Measurements from ENCODE around the gene CES2.
"Not testable (repeated sequence)": the region's sequence is repeated elsewhere in the genome, so short reads cannot be mapped to it uniquely, and the experiment has no call there.

Gene CES2, protein sequence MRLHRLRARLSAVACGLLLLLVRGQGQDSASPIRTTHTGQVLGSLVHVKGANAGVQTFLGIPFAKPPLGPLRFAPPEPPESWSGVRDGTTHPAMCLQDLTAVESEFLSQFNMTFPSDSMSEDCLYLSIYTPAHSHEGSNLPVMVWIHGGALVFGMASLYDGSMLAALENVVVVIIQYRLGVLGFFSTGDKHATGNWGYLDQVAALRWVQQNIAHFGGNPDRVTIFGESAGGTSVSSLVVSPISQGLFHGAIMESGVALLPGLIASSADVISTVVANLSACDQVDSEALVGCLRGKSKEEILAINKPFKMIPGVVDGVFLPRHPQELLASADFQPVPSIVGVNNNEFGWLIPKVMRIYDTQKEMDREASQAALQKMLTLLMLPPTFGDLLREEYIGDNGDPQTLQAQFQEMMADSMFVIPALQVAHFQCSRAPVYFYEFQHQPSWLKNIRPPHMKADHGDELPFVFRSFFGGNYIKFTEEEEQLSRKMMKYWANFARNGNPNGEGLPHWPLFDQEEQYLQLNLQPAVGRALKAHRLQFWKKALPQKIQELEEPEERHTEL

DNA sequence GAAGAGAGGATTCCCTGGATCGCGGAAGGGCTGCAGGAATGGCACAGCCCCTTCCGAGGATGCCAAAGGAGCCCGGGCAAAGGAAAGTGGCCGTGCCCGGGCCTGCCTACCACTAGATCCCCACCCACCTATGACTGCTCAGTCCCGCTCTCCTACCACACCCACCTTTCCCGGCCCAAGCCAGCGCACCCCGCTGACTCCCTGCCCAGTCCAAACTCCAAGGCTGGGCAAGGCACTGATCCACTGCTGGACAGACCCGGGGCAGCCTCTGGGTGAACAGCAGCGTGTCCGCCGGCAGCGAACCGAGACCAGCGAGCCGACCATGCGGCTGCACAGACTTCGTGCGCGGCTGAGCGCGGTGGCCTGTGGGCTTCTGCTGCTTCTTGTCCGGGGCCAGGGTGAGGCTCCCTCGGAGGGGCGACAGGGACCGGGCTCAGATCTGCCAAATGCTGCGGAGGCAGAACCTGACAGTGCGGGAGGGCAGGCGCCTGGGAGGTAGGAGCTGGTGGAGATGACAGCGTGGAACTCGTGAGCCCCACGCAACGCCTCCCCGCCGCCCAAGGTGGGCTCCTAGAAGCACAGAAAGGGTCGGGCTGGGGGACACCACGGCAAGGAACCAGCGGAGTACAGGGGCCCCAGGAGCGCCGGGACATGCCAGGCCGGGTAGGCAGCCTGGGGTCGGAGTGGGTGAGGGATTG is at the start of gene CES2:
CES2 (plus strand) TSS at position 203 of the 698 bp plus-strand sequence; CDS start at position 323, 120 bp downstream.
- DNase-seq, result no peak

DNA sequence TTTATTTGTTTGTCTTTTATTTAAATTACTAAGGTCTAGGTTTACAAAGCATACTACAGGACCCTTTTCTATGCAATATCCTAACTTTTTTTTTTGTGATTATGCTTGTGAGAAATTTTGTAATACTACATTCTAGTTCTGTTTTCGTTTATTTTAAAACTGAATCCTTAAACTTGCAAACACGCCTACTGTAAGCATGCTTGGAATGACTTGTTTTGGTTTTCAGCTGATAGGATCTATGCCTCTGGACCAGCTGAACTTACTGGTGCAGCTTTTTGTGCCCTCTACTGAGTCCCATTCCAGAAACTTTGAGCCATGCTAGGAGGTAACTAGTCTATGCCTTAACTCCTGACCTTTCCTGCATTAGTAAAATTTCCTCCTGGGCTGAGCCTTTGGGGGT is 49.0 kb upstream of the CES2 start:
- no peak for DNase-seq

DNA sequence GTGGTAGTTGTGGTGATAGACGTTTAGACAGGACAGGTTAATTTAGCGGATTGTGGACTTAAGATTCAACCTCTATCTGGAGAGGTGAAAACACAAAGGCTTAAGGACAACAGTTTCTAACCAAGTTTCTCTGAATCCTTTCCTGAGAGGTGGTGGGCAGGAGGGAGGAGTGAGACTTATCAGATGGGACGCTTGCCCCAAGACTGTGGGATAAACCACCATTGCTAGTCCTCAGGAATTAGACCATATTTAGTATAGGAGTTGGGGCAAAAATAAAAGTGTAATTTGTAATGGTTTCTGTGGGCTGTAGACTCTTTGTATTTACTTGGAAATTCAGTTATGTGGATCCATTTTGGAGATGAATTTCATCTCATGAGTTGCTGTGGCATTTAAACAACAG is 48.4 kb upstream of the CES2 start:
- DNase-seq, result no peak

DNA sequence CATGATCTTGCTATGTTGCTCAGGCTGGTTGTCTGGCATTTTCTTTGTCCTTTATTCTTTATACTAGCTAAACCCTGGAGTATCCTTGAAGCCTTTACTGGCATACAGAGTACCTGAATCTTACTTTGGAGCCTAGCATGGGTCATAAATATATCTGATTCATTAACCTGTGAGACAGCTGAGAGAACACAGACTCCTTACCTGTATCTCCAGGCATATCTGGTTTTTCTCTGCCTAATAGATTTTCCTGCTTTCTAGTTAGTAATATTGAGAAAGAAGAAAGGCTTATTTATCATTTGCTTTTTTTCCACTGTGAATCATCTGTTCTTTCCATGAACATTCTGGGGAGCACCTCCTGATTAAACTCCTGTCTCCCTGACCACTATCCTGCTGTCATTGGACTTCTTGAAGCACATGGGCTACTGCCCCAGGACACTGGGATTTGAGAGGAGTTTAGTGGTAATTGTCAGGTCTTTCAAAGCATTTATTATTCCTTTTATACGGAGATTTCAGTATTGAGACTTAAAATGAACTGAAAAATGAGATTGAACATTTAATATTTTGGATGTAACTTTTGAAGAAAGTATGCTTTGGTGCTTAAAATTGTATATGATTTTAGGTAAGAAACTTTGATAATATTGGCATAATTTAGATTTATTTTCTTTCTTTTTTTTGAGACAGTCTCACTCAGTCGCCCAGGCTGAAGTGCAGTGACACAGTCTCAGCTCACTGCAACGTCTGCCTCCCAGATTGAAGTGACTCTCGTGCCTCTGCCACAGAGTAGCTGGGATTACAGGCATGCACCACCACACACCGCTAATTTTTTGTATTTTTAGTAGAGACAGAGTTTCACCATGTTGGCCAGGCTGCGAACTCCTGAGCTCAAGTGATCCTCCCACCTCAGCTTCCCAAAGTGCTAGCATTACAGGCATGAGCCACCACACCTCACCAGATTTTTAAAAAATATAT is 46.4 kb upstream of the CES2 start:
- DNase-seq, result no peak

DNA sequence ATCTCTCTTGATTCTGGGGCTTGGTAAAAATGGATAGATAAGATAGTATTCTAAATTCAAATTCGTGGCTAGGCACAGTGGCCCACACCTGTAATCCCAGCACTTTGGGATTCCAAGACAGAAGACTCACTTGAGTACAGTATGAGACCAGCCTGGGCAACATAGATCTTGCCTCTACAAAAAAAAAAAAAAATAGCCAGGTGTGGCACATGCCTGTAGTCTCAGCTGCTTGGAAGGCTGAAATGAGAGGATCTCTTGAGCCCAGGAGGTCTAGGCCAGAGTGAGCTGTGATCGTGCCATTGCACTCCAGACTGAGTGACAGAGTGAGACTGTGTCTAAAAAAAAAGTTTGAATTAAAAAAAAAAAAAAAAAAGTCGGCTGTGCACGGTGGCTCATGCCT is 45.7 kb upstream of the CES2 start:
- DNase-seq, result no peak

DNA sequence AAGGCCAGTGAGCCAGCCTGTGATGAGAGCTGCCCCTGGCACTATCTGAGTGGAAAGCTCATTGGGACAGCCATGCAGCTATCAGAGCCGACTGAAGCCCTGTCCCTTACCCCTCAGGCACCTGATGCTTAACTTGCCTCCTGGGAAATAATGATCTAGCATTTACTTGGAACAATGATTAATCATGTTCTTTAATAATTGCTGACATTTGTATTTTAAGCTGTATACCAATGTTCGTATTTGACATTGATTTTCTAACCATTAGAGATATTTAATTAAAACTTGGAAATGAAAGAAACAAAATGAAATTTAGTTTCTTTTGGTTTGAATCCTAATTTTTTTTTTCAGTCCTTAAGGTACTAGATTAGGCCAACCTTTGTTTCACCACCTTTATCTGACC is 44.5 kb upstream of the CES2 start:
- no peak for DNase-seq

DNA sequence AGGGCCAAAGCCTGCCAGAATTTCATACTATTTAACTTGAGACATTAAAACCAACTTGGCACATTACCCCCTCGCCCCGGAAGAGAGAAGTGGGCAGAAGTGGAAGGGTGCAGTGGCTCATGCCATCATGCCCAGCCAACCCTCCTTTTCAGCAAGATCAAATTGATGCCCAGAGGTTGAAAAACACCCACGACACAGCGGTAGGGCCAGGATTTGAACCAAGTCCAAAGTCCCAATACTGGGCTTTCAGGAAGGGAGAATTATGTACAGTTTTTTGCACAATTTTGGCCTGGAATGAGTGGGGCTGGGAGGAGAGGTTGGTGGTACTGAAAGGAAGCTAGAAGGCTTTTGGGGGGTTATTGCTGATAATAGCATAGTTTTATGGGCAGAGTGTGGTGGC is 44.0 kb upstream of the CES2 start:
- no peak for DNase-seq

DNA sequence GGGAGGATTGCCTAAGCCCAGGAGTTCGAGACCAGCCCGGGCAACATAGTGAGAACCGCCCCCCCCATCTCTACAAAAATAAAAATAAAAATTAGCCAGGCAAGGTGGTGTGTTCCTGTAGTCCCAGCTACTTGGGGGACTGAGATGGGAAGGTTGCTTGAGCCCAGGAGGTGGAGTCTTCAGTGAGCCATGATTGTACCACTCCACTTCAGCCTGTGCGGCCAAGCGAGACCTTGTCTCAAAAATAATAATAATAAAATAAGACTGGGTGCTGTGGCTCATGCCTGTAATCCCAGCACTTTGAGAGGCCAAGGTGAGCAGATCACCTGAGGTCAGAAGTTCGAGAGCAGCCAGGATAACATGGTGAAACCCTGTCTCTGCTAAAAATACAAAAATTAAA is 43.5 kb upstream of the CES2 start:
- DNase-seq, result no peak

DNA sequence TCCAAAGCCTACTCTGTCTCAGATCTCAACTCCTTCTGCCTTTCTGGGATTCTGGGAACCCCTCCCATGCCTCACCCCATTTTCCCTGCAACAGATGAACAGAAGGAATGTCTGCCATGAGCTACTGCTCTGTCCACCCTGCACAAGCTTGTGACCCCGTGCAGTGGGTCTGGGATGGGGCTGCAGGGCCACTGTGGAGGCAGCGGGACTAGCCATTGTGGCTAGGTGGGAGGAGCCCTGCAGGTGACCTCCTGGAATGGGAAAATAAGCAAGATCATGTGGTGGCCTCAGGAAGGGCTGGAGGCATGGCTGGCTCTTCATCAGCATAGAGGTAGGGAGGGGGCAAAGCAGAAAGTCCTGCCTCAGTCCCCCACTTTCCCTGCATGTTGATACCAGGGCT is 41.3 kb upstream of the CES2 start:
- no peak for DNase-seq

DNA sequence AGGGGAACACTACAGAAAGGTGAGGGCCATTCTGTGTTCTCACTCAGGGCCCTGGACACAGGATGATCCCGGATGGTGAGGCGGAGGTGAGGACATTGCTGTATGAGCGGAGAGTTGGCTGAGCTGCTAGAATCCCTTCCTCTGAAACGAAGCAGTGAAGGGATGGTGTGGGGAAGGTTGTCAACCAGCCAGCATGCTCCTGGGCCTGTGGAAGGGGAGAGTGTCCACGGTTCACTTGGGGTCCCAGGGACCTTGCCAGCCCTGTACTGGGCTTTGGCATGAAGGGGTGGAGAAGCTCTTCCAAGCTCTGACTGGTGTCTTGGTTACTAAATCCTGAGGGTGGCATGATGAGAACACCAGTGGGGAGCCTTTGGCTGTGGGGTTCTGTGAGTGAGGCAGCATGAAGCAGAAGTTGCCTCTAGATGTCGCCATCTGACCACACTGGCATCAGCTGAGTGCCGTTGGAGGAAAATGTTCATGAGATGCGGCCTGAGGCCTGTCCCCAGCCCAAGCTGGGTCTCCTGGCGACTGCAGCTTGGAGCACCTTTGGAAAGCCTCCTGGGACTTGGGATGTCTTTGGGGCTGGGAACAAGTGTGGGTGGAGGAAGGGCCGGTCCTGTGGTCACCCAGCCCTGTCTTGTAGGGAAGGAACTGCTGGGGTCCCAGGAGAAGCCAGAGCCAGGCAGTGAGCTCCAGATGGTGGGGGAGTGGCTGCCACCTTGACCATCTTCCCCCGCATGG is 40.2 kb upstream of the CES2 start:
- peak; percentile 44 to 50 for DNase-seq

DNA sequence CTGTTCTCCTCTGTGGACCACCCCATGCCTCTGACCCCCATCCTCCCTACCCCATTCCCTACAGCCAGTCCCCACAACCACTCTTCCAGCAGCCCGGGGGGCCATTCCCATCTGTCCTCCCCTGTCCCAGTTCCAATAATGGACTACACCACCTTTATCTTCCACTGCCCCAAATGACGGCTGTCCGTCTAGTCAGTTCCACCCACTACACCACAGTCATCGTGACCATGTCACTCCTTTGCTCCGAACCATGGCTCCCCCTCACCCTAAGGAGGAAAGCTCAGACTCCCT is 39.7 kb upstream of the CES2 start:
- DNase-seq, result no peak

DNA sequence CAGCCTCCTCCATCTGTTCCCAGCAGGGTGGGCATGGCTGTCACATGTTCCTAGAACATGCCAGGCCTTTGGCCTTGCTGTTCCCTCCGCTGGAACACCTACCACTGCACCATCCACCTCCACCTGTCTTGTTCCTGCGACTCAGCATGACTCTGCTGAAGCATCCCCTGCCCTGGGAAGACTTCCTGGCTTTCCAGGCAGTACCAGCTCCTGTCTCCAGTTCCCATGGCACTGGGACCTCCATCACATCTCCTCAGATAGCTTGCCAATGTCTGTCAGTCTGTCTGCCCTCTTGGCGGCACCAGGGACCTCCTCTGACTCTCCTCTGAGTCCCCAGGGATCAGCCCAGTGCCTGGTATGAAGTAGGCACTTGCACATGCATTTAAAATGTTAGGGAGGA is 39.3 kb upstream of the CES2 start:
- DNase-seq, result no peak

DNA sequence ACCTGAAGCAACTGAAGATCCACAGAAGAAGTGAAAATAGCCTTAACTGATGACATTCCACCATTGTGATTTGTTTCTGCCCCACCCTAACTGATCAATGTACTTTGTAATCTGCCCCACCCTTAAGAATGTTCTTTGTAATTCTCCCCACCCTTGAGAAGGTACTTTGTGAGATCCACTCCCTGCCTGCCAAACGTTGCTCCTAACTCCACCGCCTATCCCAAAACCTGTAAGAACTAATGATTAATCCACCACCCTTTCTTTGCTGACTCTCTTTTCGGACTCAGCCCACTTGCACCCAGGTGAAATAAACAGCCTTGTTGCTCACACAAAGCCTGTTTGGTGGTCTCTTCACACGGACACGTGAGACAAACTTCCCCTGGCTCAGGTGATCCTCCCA is 38.6 kb upstream of the CES2 start:
- not testable (repeated sequence) for DNase-seq

DNA sequence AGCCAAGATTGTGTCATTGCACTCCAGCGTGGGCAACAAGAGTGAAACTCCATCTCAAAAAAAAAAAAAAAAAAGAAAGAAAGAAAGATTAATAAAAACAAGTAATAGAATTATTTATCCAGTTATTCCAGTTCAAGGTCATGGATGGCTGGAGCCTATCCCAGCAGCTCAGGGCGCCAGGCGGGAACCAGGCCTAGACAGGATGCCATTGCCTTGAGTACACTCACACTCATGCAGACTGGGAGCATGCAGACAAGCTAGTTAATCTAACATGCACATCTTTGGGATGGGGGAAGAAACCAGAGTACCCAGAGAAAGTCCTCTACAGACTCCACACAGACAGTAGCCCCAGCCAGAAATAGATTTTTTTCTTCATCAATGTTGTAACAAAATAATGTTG is 37.1 kb upstream of the CES2 start:
- no peak for DNase-seq

DNA sequence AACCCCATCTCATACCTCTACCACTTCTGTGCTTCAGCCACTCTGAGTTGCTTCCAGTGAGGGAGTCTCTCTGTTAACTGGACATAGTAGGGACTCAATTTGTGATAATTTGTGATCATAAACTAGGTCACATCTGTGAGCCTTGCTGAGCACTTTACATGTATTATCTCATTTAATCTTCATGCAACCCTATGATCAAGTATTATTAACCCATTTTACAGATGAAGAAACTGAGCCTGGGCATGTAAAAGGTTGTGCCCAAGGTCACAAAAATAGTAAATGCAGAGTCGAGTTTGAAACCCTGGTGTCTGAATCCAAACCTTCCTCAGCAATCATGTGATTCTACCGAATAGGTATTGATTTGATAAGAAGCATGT is 36.4 kb upstream of the CES2 start:
- DNase-seq, result no peak

DNA sequence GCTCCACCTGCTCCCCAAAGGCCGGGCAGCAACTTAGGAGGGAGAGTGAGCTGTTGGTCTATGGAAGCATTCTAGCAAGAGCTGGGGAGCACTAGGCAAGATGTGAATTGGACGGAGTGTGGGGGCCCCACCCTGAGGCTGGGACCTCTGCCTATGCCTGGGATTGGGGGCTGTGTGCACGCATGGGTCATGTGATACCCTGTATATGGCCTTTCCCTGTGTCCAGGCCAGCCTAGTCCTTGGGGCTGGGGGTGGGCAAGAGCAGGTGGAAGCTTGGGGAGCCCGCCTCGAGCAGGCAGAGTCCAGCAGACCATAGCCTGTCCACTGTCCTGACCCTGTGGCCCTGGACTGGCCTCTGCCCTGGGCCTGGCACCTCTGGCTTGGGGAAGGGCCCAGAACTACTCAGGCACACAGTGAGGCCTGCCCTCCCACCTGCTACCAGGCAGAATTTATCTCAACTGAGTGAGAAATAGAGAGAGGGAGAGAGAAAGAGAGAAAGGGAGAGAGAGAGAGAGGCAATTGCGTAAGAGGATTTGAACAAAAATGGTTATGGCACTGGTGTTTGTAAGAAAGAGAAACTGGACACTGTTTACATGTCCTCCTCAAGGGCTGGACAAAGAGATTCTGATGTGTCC is 35.9 kb upstream of the CES2 start:
- no peak for DNase-seq

DNA sequence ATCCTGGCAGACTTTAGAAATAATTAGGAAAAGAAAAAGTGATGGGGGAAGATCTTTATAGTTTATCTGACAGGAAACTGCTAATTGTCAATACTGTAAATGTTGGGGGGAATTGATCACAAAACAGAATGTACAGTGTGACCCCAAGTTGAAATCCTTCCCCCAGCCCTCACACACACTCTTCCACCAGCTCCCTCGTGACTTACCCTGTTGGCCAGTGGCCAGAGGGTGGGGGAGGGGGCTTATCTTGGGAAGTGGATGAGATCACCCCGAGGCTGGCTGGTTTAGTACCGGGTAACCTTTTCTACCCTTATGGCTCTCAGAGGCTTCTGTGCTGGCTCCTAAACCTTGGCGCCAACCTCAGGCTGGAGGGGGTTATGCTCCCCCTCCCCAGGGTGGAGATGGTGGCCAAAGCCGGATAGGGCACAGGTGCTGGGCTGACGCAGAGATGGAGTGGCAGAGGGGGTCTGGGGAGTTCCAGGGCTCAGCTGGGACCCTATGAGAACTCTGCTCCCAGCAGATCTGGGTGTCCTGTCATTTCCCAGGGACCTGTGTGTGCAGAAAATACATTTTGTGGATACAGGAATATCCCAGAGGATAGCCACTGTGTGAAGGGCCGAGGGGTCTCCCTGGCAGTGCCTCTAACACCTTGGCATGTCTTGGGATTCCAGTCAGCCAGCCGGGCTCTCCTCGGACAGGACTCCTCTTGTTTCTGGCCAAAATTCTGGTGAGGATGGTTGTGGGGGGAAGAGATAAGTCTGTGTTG is 35.2 kb upstream of the CES2 start:
- DNase-seq, result no peak

DNA sequence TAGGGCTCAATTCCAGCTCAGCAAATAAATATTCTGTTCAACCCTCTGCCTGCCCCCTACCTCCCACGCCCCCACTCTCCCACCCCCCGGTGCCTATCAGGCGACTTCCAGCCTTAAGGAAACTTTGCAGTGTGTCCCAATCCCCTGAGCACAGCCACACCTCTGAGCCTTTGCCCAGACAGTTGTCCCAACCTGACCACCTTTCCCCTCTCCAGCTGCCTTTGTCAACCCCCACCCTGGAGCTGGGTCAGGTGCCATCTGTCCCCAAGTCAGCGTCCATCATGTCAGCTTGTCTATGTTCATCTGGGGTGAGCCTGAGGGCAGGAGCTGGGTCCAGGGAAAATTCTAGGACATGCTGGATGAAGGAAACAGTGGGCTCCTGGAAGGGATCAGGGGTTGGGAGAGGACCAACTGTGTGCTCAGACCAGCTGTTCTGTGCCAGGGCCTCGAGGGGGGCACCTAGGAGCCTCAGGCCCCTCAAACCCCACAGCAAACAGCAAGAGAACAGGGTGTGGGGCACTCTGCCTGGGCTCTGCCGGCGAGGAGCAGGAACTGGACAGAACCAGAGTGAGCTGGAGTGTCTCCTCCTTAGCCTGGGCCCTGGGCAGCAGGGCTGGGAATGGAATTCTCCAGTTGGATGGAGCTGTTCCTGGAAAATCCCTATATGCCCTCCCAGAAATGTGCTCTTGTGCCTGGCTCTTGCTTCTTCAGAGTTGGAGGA is 34.4 kb upstream of the CES2 start:
- DNase-seq, result no peak

DNA sequence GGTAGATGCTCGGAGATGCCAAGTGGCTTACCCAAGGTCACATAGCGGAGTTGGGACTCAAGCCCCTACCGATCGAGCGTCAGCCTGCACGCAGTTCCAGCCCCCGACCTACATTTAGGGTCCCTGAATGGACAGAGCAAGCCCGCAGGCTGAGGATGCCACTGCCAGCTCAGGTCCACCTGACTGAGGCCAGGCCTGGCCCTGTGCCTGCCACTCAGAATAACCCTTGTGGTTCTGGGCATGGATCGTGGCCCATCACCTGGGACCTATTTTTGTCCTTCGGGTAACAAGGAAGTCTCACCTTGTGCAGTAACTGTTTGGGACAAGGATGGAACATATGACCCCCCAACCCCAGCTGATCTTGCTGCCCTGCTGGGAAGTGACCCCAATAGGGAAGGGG is 33.7 kb upstream of the CES2 start:
- DNase-seq, result no peak

Measured in stimulated activated CD4-positive, alpha-beta T cell treated with anti-CD3 and anti-CD28 coated beads, Interleukin-2, amount 100 ng/mL, for 48 hours (primary cell).